Loucy (cell line): Measurements from ENCODE around the gene PDXK.

Experiments
- H2AFZ ChIP-seq: fragments of 200-600 bp; sonication (generic); 2 replicates; pipeline ENCODE4 v1.6.0; 2016; ENCODE audit warnings: antibody characterized with exemption, mild to moderate bottlenecking, low read length, moderate library complexity
- H3F3A ChIP-seq: fragments of 200-600 bp; 2 replicates; pipeline ENCODE4 v1.6.0; 2016; ENCODE audit warnings: antibody characterized with exemption, low read depth, mild to moderate bottlenecking
- H3K27me3 ChIP-seq: fragments of 200-600 bp; sonication (generic); 2 replicates; pipeline ENCODE4 v1.6.1; 2014; ENCODE audit warnings: low read length, mild to moderate bottlenecking; ENCODE audit not compliant: insufficient read depth, poor library complexity, severe bottlenecking
- H3K36me3 ChIP-seq: fragments of 200-600 bp; sonication (generic); 2 replicates; pipeline ENCODE4 v1.6.1; 2016; ENCODE audit warnings: low read length; ENCODE audit not compliant: insufficient read depth
- H3K4me1 ChIP-seq: fragments of 200-600 bp; sonication (generic); 2 replicates; pipeline ENCODE4 v1.5.1; 2014; ENCODE audit warnings: low read length, mild to moderate bottlenecking; ENCODE audit not compliant: insufficient read depth, poor library complexity, severe bottlenecking
- H3K4me2 ChIP-seq: fragments of 200-600 bp; sonication (generic); 2 replicates; pipeline ENCODE4 v1.6.0; 2014; ENCODE audit warnings: antibody characterized with exemption, low read length, low read depth, mild to moderate bottlenecking; ENCODE audit not compliant: poor library complexity, severe bottlenecking
- H3K4me3 ChIP-seq: fragments of 200-600 bp; sonication (generic); 2 replicates; pipeline ENCODE4 v1.5.1; 2014; ENCODE audit warnings: low read length, mild to moderate bottlenecking, mixed read lengths; ENCODE audit not compliant: poor library complexity, severe bottlenecking
- H3K79me2 ChIP-seq: fragments of 200-600 bp; sonication (generic); 2 replicates; pipeline ENCODE4 v1.6.1; 2014; ENCODE audit warnings: low read length; ENCODE audit not compliant: insufficient read depth
- H3K9ac ChIP-seq: fragments of 200-600 bp; sonication (generic); 2 replicates; pipeline ENCODE4 v1.6.0; 2014; ENCODE audit warnings: mild to moderate bottlenecking, low read depth, low read length, moderate library complexity; ENCODE audit not compliant: poor library complexity, severe bottlenecking
- H3K9me2 ChIP-seq: fragments of 200-600 bp; sonication (generic); replicated peaks from 2 replicates; pipeline ENCODE4 v1.6.1; 2016; ENCODE audit warnings: low read depth, low read length, mixed read lengths
- H3K9me3 ChIP-seq: fragments of 200-600 bp; sonication (generic); 2 replicates; pipeline ENCODE4 v1.6.1; 2014; ENCODE audit warnings: mild to moderate bottlenecking, antibody characterized with exemption, low read length, low read depth; ENCODE audit not compliant: insufficient read depth
- H4K20me1 ChIP-seq: fragments of 200-600 bp; sonication (generic); 2 replicates; pipeline ENCODE4 v1.6.0; 2014; ENCODE audit warnings: antibody characterized with exemption, low read length, mild to moderate bottlenecking; ENCODE audit not compliant: insufficient read depth, poor library complexity, severe bottlenecking
- CTCF ChIP-seq: fragments of 200-600 bp; sonication (generic); conservative IDR thresholded peaks from 2 replicates; pipeline ENCODE4 v1.5.1; 2014; ENCODE audit warnings: mild to moderate bottlenecking, antibody characterized with exemption, low read length
- EZH2phosphoT487 ChIP-seq: fragments of 200-600 bp; IDR thresholded peaks from 2 replicates; pipeline ENCODE4 v1.6.1; 2018; ENCODE audit warnings: antibody characterized with exemption, mild to moderate bottlenecking, moderate library complexity, borderline replicate concordance

Gene PDXK

GRCh38 chr21:43716376-43717165, 2.4 kb upstream of the PDXK start:
- TF ChIP-seq EZH2phosphoT487, result no peak
- no peak for TF ChIP-seq CTCF
- peaks cover 16% of the 10 kb centered on the region for H3K4me1 ChIP-seq
- no peak overlapping the region for H3K4me2 ChIP-seq
- H2AFZ ChIP-seq, result no peak overlapping the region
- H3K4me3 ChIP-seq, result no peak overlapping the region
- peaks cover 24% of the 10 kb centered on the region for H3K79me2 ChIP-seq
- peaks cover 13% of the 10 kb centered on the region for H4K20me1 ChIP-seq
- no peaks in the 10 kb centered on the region for H3K36me3 ChIP-seq
- no peaks in the 10 kb centered on the region for H3K27me3 ChIP-seq
- no peaks in the 10 kb centered on the region for H3F3A ChIP-seq
- no peaks in the 10 kb centered on the region for H3K9me2 ChIP-seq
- no peak overlapping the region for H3K9ac ChIP-seq
- no peaks in the 10 kb centered on the region for H3K9me3 ChIP-seq

GRCh38 chr21:43717166-43717853, 1.6 kb upstream of the PDXK start:
- Histone ChIP-seq H3K27me3 (no peaks in the 10 kb centered on the region), H3K4me1 (peaks cover 24% of the 10 kb centered on the region), H4K20me1 (peaks cover 19% of the 10 kb centered on the region), H2AFZ (no peak overlapping the region), H3K9ac (no peak overlapping the region), H3K4me3 (no peak overlapping the region), H3K4me2 (no peak overlapping the region), H3F3A (no peaks in the 10 kb centered on the region), H3K9me3 (no peaks in the 10 kb centered on the region), H3K79me2 (peaks cover 31% of the 10 kb centered on the region), H3K9me2 (no peaks in the 10 kb centered on the region), H3K36me3 (no peaks in the 10 kb centered on the region)
- TF ChIP-seq CTCF, result no peak
- no peak for TF ChIP-seq EZH2phosphoT487

GRCh38 chr21:43717967-43718871, 710 bp upstream of the PDXK start:
- Histone ChIP-seq H3K4me3 (peak overlapping the region; percentile 75), H3F3A (no peaks in the 10 kb centered on the region), H3K4me2 (peak overlapping the region; percentile 97), H3K9ac (no peak overlapping the region), H4K20me1 (peaks cover 19% of the 10 kb centered on the region), H3K9me2 (no peaks in the 10 kb centered on the region), H3K36me3 (no peaks in the 10 kb centered on the region), H3K9me3 (no peaks in the 10 kb centered on the region), H3K4me1 (peaks cover 25% of the 10 kb centered on the region), H3K27me3 (no peaks in the 10 kb centered on the region), H2AFZ (peak overlapping the region; percentile 90; the same call in 1 of the 2 replicates), H3K79me2 (peaks cover 36% of the 10 kb centered on the region)
- TF ChIP-seq EZH2phosphoT487 (no peak), CTCF (no peak)
